Naive B cell (primary cell): ENCODE measurements around the gene LRRC8C. TPM values are rescaled to one million over a fixed set of nuclear protein-coding genes. Genes with fewer than 3 reads are reported as not detected.

Source experiments
- ATAC-seq, 2 donors: fragments of 150-1000 bp; cut with Tn5 transposase; 2 replicates each; pipeline ENCODE4 v1.10.0; 2021; ENCODE audit warnings: low read depth in 2 of 2, mild to moderate bottlenecking in 2 of 2, moderate library complexity in 2 of 2
- DNase-seq: peaks from one replicate; pipeline ENCODE4 v3.0.0; 2022
- H3K27ac Mint-ChIP-seq, 6 donors: one replicate each; pipeline ENCODE4 v1.8.0; 2020 to 2022; ENCODE audit warnings: mild to moderate bottlenecking in 6 of 6, mixed read lengths in 6 of 6, moderate library complexity in 5 of 6, inconsistent platforms in 2 of 6
- H3K27me3 Mint-ChIP-seq, 3 donors: one replicate each; pipeline ENCODE4 v1.8.0; 2021 to 2022; ENCODE audit warnings: mixed read lengths in 3 of 3, mild to moderate bottlenecking in 1 of 3
- H3K36me3 Mint-ChIP-seq, 2 donors: one replicate each; pipeline ENCODE4 v1.8.0; 2020 to 2022; ENCODE audit warnings: mixed read lengths in 2 of 2, inconsistent platforms in 1 of 2, mild to moderate bottlenecking in 1 of 2
- H3K4me1 Mint-ChIP-seq, 3 donors: one replicate each; pipeline ENCODE4 v1.8.0; 2020 to 2022; ENCODE audit warnings: mixed read lengths in 3 of 3, inconsistent platforms in 1 of 3, mild to moderate bottlenecking in 1 of 3, moderate library complexity in 1 of 3
- H3K4me3 Mint-ChIP-seq, 8 donors: one replicate each; pipeline ENCODE4 v1.8.0; 2020 to 2022; ENCODE audit warnings: mild to moderate bottlenecking in 8 of 8, mixed read lengths in 8 of 8, moderate library complexity in 8 of 8, inconsistent platforms in 2 of 8
- H3K9me3 Mint-ChIP-seq, 7 donors: one replicate each; pipeline ENCODE4 v1.8.0; 2020 to 2022; ENCODE audit warnings: mixed read lengths in 7 of 7, mild to moderate bottlenecking in 5 of 7, inconsistent platforms in 2 of 7, moderate library complexity in 1 of 7
- polyA plus RNA-seq, 6 donors: library from polyadenylated mRNA; unstranded; fragments of 300-500 nt; fragmentation: Illumina TruSeq; gene quantifications; one replicate each; pipeline ENCODE4 v1.2.3, GENCODE V29; 2021; ENCODE audit warnings: low read depth in 6 of 6

LRRC8C gene
- polyA plus RNA-seq, 6 donors from 2014 or later: 1.3 to 4.8 (median 2.6) TPM

GRCh38 chr1:89711140-89711778 is 78.3 kb downstream of the LRRC8C start:
- peaks cover 14 to 27% of the 10 kb centered on the region in 2 donors for H3K36me3 Mint-ChIP-seq
- no peaks in the 10 kb centered on the region for H3K27me3 Mint-ChIP-seq
- H3K9me3 Mint-ChIP-seq: no peaks in the 10 kb centered on the region
- H3K4me3 Mint-ChIP-seq: no peak overlapping the region
- ATAC-seq (no peak), DNase-seq (no peak)
- no peak overlapping the region for H3K27ac Mint-ChIP-seq
- H3K4me1 Mint-ChIP-seq: peaks cover 18 to 27% (median 24%) of the 10 kb centered on the region in 3 donors

- Mint-ChIP-seq H3K4me1 (peaks cover 12 to 16% (median 13%) of the 10 kb centered on the region in 3 donors), H3K27ac (peak overlapping the region in 1 of 6 donors; percentile 28), H3K27me3 (no peaks in the 10 kb centered on the region), H3K36me3 (peaks cover 14 to 27% of the 10 kb centered on the region in 2 donors), H3K4me3 (no peak overlapping the region), H3K9me3 (no peaks in the 10 kb centered on the region)
- ATAC-seq (no peak), DNase-seq (no peak)
Measured at GRCh38 chr1:89712420-89712819, 79.5 kb downstream of the LRRC8C start.

- DNase-seq (no peak), ATAC-seq (no peak)
- H3K9me3 Mint-ChIP-seq: no peaks in the 10 kb centered on the region
- H3K27me3 Mint-ChIP-seq: no peaks in the 10 kb centered on the region
- H3K4me1 Mint-ChIP-seq: peaks cover 17 to 20% (median 17%) of the 10 kb centered on the region in 3 donors
- peak overlapping the region in 1 of 6 donors; percentile 18 for H3K27ac Mint-ChIP-seq
- peaks cover 14 to 22% of the 10 kb centered on the region in 2 donors for H3K36me3 Mint-ChIP-seq
- no peak overlapping the region for H3K4me3 Mint-ChIP-seq
Measured at GRCh38 chr1:89715677-89716076, 82.8 kb downstream of the LRRC8C start.

- peaks cover 35 to 47% (median 43%) of the 10 kb centered on the region in 3 donors for H3K4me1 Mint-ChIP-seq
- H3K27me3 Mint-ChIP-seq: no peaks in the 10 kb centered on the region
- peak overlapping the region in 3 of 6 donors; percentile 8 to 73 (median 37) for H3K27ac Mint-ChIP-seq
- ATAC-seq (peak; percentile 96 to 97), DNase-seq (peak; percentile 50)
- H3K4me3 Mint-ChIP-seq: peak overlapping the region; percentile 28 to 87 (median 54)
- peaks cover 2 to 10% of the 10 kb centered on the region in 2 donors for H3K36me3 Mint-ChIP-seq
- H3K9me3 Mint-ChIP-seq: no peaks in the 10 kb centered on the region
Measured at GRCh38 chr1:89719502-89720306, 86.8 kb downstream of the LRRC8C start.

GRCh38 chr1:89720839-89721238 is 87.9 kb downstream of the LRRC8C start:
- peaks cover 0 to 4% of the 10 kb centered on the region in 2 donors for H3K36me3 Mint-ChIP-seq

GRCh38 chr1:89721351-89721750 is 88.4 kb downstream of the LRRC8C start:
- H3K4me1 Mint-ChIP-seq: peaks cover 52 to 63% (median 59%) of the 10 kb centered on the region in 3 donors
- H3K4me3 Mint-ChIP-seq: peak overlapping the region in 5 of 8 donors; percentile 12 to 70 (median 29)
- H3K36me3 Mint-ChIP-seq: peaks cover 0 to 4% of the 10 kb centered on the region in 2 donors
- ATAC-seq (no peak), DNase-seq (no peak)
- H3K9me3 Mint-ChIP-seq: peaks cover 0 to 4% (median 0%) of the 10 kb centered on the region in 7 donors
- H3K27me3 Mint-ChIP-seq: no peaks in the 10 kb centered on the region
- H3K27ac Mint-ChIP-seq: peak overlapping the region in 1 of 6 donors; percentile 38

More at GRCh38 chr1:89720839-89721238, 87.9 kb downstream of the LRRC8C start:
- H3K27ac Mint-ChIP-seq: no peak overlapping the region
- H3K9me3 Mint-ChIP-seq: no peaks in the 10 kb centered on the region
- DNase-seq: no peak
- ATAC-seq: no peak
- H3K27me3 Mint-ChIP-seq: no peaks in the 10 kb centered on the region
- peaks cover 47 to 59% (median 54%) of the 10 kb centered on the region in 3 donors for H3K4me1 Mint-ChIP-seq
- peak overlapping the region in 4 of 8 donors; percentile 8 to 70 (median 37) for H3K4me3 Mint-ChIP-seq

- H3K27ac Mint-ChIP-seq: no peak overlapping the region
- no peak for ATAC-seq
- peaks cover 53 to 67% (median 65%) of the 10 kb centered on the region in 3 donors for H3K4me1 Mint-ChIP-seq
- no peak for DNase-seq
- peak overlapping the region in 1 of 8 donors; percentile 40 for H3K4me3 Mint-ChIP-seq
- H3K9me3 Mint-ChIP-seq: peaks cover 0 to 5% (median 0%) of the 10 kb centered on the region in 7 donors
- H3K27me3 Mint-ChIP-seq: no peaks in the 10 kb centered on the region
- H3K36me3 Mint-ChIP-seq: peaks cover 0 to 4% of the 10 kb centered on the region in 2 donors
Measured at GRCh38 chr1:89723144-89723543, 90.2 kb downstream of the LRRC8C start.

- Mint-ChIP-seq H3K36me3 (peaks cover 0 to 4% of the 10 kb centered on the region in 2 donors), H3K27ac (peak overlapping the region in 1 of 6 donors; percentile 35), H3K27me3 (no peaks in the 10 kb centered on the region), H3K4me1 (peaks cover 61 to 67% (median 67%) of the 10 kb centered on the region in 3 donors), H3K9me3 (peaks cover 0 to 5% (median 0%) of the 10 kb centered on the region in 7 donors), H3K4me3 (peak overlapping the region in 2 of 8 donors; percentile 32 to 70)
- ATAC-seq: no peak
- no peak for DNase-seq
Measured at GRCh38 chr1:89723863-89724262, 90.9 kb downstream of the LRRC8C start.

- peaks cover 58 to 63% (median 60%) of the 10 kb centered on the region in 3 donors for H3K4me1 Mint-ChIP-seq
- H3K9me3 Mint-ChIP-seq: peaks cover 0 to 5% (median 0%) of the 10 kb centered on the region in 7 donors
- peak overlapping the region in 5 of 6 donors; percentile 1 to 88 (median 57) for H3K27ac Mint-ChIP-seq
- H3K4me3 Mint-ChIP-seq: peak overlapping the region in 7 of 8 donors; percentile 27 to 74 (median 65)
- peaks cover 0 to 4% of the 10 kb centered on the region in 2 donors for H3K36me3 Mint-ChIP-seq
- no peaks in the 10 kb centered on the region for H3K27me3 Mint-ChIP-seq
- peak; percentile 75 to 87 for ATAC-seq
- peak; percentile 24 for DNase-seq
Measured at GRCh38 chr1:89724369-89725010, 91.6 kb downstream of the LRRC8C start.

- Mint-ChIP-seq H3K9me3 (peaks cover 0 to 5% (median 0%) of the 10 kb centered on the region in 7 donors), H3K27me3 (no peaks in the 10 kb centered on the region), H3K36me3 (peaks cover 0 to 4% of the 10 kb centered on the region in 2 donors), H3K27ac (peak overlapping the region in 4 of 6 donors; percentile 1 to 88 (median 72)), H3K4me3 (peak overlapping the region in 6 of 8 donors; percentile 47 to 74 (median 67)), H3K4me1 (peaks cover 53 to 58% (median 55%) of the 10 kb centered on the region in 3 donors)
- DNase-seq (no peak), ATAC-seq (no peak)
Measured at GRCh38 chr1:89725011-89725370, 92.1 kb downstream of the LRRC8C start.

GRCh38 chr1:89725631-89726030 is 92.7 kb downstream of the LRRC8C start:
- H3K4me1 Mint-ChIP-seq: peaks cover 47 to 53% (median 50%) of the 10 kb centered on the region in 3 donors
- H3K27ac Mint-ChIP-seq: peak overlapping the region in 3 of 6 donors; percentile 4 to 45 (median 12)
- no peak for ATAC-seq
- H3K4me3 Mint-ChIP-seq: peak overlapping the region in 3 of 8 donors; percentile 7 to 65 (median 52)
- no peak for DNase-seq
- H3K27me3 Mint-ChIP-seq: no peaks in the 10 kb centered on the region
- peaks cover 0 to 5% (median 0%) of the 10 kb centered on the region in 7 donors for H3K9me3 Mint-ChIP-seq
- H3K36me3 Mint-ChIP-seq: peaks cover 0 to 4% of the 10 kb centered on the region in 2 donors

- Mint-ChIP-seq H3K36me3 (peaks cover 0 to 4% of the 10 kb centered on the region in 2 donors), H3K27me3 (no peaks in the 10 kb centered on the region), H3K4me1 (peaks cover 42 to 53% (median 46%) of the 10 kb centered on the region in 3 donors), H3K4me3 (no peak overlapping the region), H3K9me3 (peaks cover 0 to 5% (median 0%) of the 10 kb centered on the region in 7 donors), H3K27ac (peak overlapping the region in 1 of 6 donors; percentile 55)
- ATAC-seq (no peak), DNase-seq (no peak)
Measured at GRCh38 chr1:89727517-89728312, 94.8 kb downstream of the LRRC8C start.
